GM18861 (cell line): Measurements from ENCODE around the gene MTHFR.
A peak's percentile ranks its signal among the peaks of the same experiment; 100 is the strongest.
"Not testable (repeated sequence)": the region's sequence is repeated elsewhere in the genome, so short reads cannot be mapped to it uniquely, and the experiment has no call there.

Experiments
- ATAC-seq: cut with Tn5 transposase; IDR thresholded peaks from one replicate; pipeline ENCODE4 v1.9.1; 2021; ENCODE audit not compliant: unreplicated experiment

Gene MTHFR

DNA sequence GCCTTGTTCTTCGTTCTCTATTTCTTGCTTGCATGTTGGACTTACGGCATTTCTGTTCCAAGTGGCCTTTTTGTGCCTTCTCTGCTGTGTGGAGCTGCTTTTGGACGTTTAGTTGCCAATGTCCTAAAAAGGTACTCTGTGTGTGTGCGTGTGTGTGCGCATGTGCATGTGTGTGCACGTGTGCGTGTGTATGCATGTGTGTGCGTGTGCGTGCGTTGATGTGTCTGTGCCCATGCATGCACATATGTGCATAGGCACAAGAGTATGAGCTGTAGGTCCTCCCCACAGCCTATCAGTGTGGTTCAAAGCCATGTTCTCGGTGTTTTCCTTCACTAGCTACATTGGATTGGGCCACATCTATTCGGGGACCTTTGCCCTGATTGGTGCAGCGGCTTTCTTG, 28.1 kb upstream of the MTHFR start:
- ATAC-seq, result no peak

DNA sequence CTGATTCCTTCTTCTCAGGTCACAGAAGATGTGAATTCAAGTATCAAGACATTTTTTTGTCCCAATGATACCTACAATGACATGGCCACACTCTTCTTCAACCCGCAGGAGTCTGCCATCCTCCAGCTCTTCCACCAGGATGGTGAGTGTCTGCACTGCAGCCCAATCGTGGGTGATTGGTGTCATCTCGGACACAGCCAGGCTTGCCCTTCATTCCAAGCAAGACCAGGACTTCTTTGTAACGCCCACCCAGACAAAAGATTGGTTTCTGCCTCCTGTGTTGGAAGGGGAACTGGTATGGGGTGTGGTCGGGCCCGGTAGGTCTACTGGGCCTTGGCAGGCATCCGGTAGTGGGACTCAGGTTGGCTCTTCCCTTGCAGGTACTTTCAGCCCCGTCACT, 27.7 kb upstream of the MTHFR start:
- ATAC-seq, result no peak

DNA sequence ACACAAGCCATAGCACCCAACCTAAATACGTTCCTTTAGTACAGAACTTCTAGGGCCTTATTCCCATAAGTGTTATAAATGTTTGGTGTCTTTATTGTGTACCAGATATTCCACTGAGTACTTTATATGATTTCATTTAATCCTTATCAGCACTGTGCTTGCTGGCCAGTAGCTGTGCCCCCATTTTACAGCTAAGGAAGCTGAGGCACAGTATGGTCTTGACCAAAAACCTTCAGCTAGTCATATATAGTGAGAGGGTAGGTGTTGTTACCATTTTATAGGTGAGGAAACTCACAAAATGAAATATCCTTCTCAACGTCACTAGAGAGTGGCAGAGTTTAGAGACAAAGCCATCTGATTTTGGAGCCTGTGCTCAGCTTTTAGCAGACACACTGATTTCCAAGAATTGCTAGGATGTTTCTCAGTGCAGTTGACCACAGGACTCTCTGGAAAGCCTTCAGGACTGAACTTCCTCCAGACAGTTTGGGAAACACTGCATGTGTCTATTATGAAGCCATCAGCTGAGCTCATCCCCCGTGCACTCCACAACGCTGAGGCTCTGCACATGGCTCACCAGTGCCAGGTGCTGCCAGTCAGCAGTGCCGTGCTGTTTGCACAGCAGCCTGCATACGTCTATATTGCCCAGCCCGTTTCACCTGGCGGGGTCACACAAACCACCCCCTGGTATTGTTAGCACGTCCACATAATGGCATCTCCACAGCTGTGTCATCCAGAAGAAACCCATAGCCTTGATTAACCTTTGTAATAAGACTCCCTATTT, 26.4 kb upstream of the MTHFR start:
- no peak for ATAC-seq

DNA sequence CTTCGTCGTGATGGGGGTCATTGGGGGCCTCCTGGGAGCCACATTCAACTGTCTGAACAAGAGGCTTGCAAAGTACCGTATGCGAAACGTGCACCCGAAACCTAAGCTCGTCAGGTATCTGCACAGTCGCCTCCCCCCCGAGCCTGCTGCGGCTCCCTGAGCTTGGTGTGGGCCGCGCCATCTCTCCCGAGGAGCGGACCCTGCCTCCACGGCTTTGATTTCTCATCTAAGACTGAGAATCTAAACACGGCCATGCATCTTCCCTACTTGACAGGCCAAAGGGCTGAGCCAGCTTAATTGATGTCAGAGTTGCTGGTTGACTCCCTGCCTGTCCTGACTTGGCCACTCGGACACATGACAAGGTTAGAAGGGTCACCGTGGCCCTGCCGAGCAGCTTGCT, 22.7 kb upstream of the MTHFR start:
- ATAC-seq, result no peak

DNA sequence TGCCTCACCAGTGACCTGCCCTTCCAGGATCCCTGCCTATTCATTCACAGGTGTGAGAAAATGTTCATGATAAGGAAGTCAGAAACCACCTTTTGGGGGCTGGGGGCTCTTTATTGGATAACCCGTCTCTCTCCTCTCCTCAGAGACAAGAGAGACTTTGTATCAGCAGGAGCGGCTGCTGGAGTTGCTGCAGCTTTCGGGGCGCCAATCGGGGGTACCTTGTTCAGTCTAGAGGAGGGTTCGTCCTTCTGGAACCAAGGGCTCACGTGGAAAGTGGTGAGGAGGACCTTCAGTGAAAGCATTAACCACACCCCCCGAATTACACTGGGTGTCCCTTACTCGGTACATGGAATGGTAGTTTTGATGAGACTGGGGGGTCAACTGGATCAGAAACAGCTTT, 21.2 kb upstream of the MTHFR start:
- ATAC-seq, result no peak

DNA sequence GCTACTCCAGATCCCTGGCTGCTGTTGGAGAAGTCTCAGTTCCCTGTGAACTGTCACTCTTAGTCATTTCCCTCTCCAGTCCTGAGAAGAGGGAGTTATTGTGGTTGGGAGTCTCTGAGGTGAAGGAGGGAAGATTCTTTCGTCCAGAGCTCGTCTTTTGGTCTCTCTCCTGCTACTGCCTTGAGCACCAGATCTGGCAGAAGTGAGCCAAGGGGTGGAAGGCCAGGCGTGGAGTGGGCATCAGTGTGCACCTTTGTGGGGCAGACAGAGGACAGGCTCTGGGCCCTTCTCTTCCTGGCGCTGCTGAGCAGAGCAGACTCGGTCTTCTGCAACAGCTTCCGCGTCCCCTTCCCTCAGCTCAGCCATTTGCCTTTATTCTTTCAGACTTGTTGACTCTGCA, 19.4 kb upstream of the MTHFR start:
- ATAC-seq, result no peak

DNA sequence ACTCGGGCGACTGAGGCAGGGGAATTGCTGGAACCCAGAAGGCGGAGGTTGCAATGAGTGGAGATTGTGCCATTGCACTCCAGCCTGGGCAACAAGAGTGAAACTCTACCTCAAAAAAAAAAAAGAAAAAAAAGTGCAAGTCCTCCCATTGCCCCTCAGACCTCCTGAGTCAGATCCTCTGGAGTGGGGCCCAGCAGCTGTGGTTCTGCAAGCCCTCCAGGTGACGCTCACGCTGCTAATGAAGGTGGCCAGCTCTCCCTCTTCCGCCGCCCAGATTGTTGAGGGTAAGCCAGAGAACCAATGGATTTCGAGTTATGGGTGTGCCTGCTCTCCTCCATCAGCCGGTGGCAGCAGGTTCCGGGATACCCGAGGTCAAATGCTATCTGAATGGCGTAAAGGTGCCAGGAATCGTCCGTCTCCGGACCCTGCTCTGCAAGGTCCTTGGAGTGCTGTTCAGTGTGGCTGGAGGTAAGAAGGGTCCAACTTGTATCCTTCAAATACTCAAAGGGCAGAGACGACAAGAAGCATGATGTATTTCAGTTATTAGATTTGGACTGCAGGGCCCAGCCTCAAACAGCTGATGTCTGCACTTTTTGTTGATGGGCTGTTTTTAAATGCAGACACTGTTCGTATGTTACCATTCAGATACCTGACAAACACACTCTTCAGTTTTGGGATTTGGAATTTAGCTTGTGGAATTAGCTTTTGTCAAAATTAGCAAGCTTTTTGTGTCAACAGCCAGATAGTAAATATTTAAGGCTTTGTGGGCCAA, 17.8 kb upstream of the MTHFR start:
- ATAC-seq, result no peak

DNA sequence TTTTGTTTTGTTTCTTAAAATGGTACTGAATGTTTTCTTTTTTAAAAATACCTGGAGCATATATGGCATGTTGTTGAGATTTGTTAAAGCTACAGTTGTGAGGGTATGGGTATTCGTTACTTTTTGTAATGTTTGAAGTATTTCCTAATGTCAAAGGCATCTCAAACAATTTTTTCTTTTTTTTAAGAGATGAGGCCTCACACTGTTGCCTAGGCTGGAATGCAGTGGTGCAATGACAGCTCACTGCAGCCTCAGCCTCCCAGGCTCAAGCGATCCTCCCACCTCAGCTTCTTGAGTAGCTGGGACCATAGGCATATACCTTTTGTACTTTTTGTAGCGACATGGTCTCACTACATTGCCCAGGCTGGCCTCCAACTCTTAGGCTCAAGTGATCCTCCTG, 16.3 kb upstream of the MTHFR start:
- no peak for ATAC-seq

DNA sequence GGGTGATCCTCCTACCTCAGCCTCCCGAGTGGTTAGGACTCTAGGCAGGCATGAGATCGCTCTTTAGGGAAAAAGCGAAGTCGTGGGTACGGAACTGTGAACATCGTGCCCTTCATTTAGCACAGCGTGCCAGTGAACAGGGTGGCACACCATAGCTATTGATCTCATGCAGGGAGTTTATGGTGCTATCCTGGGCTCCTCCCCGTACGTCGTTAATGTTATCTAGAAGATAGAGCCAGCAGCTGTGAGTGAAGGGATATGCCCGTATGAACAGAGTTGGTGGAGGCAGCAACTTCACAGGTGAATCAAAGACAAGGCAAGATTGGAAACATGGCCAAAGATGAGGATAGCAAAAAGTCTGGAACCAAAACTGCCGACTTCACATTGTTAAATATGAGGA, 11.4 kb upstream of the MTHFR start:
- ATAC-seq, result no peak

DNA sequence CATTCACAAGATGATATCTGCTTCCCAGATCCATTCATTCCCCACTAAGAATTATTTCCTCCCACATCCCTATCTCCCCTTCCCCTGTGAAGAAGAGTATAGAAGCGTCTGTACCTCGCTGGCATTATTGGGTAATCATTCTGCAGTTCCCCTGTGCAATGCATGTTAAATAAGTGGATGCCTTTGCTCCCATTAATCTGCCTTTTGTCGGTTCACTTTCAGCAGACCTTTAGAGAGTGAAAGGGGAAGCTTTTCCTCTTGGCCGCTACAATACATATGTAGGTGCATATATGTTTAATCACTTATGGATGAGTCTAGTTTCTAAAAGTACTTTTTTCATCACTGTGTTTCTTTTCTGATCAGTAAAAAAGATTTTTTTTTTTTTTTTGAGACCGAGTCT, 7.3 kb upstream of the MTHFR start:
- no peak for ATAC-seq

DNA sequence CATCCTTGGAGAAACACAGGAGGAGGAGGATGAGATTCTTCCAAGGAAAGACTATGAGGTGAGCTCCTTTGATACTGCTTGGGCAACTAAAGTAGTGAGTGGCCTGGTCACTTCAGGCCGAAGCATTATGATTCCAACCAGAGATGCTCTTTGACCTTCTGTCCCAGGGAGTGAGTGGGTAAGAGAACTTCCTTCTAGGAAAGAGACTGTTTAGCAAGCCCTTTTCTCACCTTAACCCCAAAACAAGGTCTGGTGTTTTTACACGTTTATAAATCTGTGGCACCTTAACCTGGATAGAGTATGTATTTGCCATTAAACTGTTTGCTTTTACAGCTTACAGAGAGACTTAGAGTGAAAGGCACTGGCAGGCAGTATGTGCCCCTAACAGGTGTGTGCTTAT, 1.4 kb upstream of the MTHFR start:
- no peak for ATAC-seq

DNA sequence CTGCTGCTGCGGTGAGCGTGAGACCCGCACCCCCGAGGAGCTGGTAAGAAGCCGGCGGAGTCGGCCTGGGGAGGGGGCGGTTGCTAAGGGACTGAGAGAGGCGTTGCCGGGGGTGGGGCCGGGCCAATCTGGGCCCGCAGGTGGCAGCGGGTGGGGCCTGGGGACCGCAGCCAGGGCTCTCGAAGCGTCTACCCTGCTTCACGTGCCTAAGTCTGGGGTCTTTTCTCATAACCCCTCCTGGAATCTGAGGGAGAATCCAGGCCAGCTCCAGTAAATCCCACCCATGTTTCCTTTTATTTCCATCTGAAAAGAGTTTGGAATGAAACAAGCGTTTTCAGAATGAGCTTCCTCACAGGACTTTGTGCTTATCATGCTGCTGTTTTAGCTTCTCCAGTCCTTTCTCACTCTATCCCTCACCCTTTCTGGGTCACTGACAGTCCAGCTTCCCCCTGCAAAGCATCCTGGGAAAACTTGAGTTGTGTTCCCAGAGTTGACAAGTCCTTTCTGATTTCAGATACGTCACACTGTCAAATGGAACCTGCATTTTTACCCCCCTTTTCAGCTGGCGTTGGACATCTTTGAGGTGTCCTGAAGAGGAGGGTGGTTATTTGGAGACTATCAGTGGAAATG, 658 bp upstream of the MTHFR start:
- ATAC-seq, result peak; percentile 28

DNA sequence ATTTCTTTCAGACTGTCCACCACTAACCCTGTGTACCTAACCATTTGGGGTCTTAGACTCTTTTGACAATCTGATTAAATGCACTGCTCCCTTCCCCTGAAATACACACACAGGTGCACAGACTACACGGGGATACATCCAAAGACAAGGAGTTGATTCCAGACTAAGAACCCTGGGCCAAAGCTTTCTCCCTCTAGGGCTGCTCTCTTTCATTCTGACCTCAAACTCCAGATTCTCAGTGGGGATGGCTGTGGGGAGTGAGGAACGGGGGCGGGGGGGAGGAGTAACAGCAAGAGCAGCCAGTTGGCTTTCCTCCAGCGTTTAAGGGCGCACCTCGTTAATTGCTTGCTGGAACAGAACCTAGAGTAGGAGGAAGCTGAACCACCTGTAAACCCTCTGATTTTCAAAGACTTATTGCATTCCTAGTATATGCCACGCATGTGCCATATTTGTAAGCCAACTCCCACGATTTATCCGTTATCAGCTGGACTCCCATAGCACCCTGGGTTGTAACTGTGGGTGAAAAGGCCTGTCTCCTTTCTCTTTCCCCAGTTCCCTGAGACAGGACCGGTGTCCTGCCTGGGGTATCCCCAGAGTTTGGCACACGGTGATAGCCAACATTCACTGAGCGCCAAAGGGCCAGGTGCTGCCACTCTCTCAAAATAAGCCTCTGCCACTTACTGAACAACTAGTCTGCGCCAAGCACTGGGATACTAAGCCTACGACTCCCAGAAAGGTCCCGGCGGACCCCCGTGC, 920 bp downstream of the MTHFR start:
- no peak for ATAC-seq

DNA sequence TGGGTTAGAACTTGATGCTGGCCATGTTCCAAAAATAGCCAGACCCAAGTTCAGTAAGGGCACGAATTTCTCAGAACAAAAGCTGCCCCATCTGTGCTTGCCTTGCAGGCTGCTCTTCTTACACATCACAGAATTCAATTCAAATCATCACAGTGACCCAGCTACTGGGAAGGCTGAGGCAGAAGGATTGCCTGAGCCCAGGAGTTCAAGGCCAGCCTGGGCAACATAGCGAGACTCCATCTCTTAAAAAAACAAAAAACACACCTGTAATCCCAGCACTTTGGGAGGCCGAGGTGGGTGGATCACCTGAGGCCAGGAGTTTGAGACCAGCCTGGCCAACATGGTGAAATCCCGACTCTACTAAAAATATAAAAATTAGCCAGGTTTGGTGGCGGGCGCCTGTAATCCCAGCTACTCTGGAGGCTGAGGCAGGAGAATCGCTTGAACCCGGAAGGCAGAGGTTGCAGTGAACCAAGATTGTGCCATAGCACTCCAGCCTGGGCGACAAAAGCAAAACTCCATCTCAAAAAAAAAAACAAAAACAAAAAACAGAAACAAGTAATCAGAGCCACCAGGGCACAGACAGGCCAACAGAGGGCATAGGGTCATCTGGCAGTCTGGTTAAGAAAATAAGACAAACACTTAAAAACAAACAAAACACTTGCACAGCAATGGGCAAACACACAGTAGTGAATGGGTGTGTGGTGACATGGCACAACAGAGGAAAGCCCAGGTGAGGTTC, 1.7 kb downstream of the MTHFR start:
- ATAC-seq, result not testable (repeated sequence)

DNA sequence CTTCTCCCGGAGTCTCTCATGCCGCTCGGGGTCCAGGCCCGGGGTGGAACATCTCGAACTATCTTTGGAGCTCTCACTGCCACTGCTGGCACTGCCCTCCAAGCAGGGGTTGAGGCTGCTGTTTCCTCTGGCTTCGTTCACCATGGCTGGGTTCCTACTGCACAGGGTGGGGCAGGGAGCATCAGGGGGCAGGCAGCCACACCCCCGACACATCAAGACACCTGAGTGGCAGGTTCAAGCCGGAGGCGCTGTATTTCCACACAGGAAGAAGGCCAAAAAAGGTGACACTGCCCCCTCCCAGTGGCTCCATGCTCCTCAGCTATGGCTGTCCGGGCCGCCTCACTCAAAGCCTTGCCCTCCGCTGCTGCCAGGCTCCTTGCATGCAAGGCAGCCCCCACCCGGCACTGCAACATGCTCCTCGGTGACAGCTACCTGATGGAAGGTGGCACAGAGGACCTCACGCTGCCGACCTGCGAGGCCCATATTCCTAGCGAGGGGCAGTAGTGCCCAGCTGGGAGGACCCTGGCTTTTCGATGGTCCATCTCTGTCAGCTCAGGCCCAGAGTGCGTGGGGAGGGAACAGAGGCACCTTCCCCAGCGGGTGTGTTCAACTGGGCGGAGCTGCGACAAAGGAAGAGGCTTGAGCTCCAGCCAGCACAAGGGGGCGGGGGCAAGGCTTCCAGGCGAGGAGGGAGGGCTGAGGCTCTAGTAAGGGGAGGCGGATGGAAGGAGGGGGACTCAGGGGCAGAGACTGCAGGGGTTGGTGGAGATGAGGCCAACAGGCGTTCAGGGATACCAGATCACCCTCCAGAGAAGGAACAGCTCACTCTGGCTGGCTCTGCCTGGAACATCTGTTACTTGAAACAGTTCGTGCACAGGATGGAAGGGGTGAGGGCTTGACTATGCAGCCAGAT, 2.5 kb downstream of the MTHFR start:
- no peak for ATAC-seq

DNA sequence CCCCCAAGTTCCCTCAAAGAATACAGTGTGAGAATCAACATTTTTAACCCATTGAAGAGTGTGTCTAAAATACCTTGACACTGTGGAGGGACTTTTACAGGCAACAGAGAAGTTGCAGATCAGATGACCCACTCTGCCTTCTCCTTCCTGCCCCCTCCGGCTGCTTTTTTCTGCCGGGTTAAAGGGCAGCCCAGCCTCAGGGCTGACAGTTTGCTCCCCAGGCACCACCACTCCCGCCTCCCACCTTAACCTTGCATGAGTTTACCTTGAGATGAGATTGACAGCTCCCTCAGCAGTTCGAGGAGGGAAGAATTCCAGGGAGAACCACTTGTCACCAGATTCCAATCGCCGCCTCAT, 3.2 kb downstream of the MTHFR start:
- no peak for ATAC-seq

DNA sequence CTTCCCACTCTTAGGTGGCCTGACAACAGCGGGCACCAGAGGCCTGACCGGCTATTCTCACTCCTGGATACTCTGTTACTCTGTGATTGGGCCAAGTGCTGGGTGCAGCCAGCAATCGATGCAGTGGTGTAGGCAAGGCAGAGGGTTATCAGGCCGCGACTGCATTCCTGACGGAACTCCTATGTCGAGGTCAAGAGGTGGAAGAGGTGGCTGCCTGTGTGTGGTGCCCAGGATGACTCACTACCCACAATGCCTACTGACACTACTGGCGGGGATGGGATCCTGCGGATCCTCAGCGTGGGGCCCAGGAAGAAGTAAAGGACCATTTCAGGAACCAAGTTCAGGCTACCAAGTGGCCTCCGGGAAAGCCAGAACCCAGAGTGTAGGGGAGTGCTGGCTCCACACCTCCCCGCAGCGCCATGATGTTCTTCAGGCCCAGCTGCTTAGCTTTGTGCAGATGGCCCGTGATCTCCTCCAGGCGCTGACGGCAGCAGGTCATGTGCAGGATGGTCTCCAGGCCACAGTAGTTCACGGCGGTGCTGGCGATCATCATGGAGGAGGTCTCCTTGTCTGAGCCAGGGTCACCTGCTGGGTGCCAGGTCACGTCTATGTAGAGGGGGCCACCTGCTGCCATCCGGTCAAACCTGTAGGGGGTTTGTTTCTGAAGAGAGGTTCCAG, 4.9 kb downstream of the MTHFR start:
- no peak for ATAC-seq

DNA sequence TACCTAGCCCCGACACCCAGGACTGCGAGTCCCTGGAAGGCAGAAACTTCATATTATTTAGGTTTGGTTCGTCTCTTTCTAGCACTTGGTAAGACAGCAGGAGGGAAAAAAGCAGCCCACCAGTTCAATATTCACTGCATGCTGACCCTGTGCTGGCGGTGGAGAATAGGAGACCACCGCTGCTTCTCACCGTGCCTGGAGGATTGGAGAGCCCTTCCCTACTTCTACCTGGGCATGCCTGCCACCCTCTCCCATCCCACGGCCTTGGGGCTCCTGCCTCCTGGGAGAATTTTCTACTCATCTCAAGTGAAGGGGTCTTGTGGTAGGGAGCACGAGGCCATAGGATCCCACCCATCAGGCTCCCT, 5.4 kb downstream of the MTHFR start:
- no peak for ATAC-seq

DNA sequence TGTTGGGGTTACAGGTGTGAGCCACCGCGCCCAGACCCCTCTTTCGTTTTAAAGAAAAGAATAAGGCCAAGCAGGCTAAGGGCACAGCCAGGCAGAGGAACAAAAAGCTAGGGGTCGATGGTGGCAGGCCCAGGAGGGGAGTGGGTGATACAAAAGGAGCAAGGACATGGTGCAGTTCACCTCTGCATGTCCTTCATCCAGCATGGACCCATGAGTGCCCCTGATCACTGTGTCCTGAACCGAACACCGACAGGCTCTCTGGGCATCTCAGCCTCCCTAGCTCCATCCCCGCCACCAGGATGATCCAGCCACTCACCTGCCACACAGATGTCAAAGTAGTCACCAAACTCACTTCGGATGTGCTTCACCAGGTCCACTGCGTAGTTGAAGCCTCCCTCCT, 5.9 kb downstream of the MTHFR start:
- ATAC-seq, result no peak
